ENCODE results near the gene TOX3.
A peak's percentile ranks its signal among the peaks of the same experiment; 100 is the strongest.

TOX3 gene

GRCh38 chr16:52577130-52577706 is 30.3 kb upstream of the TOX3 start:
- H3K9me3 ChIP-seq (ENCODE audit: control insufficient read depth in 1 of 2, low read length in 2 of 2) = no peaks in the 10 kb centered on the region
- H3K27me3 ChIP-seq (ENCODE audit: low read depth, low read length) = no peaks in the 10 kb centered on the region
- no peak overlapping the region for H3K27ac ChIP-seq (ENCODE audit: low read length)
- H3K4me1 ChIP-seq (ENCODE audit: control insufficient read depth in 1 of 2, insufficient read depth in 2 of 2, low read length in 2 of 2) = peaks cover 0 to 3% of the 10 kb centered on the region in 2 donors
- H3K36me3 ChIP-seq (ENCODE audit: control insufficient read depth in 1 of 2, insufficient read depth in 2 of 2, low read length in 2 of 2) = no peaks in the 10 kb centered on the region
- no peak overlapping the region for H3K4me3 ChIP-seq (ENCODE audit: low read depth in 1 of 2, low read length in 2 of 2)

- Histone ChIP-seq H3K27me3 (ENCODE audit: low read depth, low read length) (no peaks in the 10 kb centered on the region), H3K9me3 (ENCODE audit: control insufficient read depth in 1 of 2, low read length in 2 of 2) (no peaks in the 10 kb centered on the region), H3K27ac (ENCODE audit: low read length) (peak overlapping the region; percentile 56), H3K36me3 (ENCODE audit: control insufficient read depth in 1 of 2, insufficient read depth in 2 of 2, low read length in 2 of 2) (no peaks in the 10 kb centered on the region), H3K4me3 (ENCODE audit: low read depth in 1 of 2, low read length in 2 of 2) (no peak overlapping the region), H3K4me1 (ENCODE audit: control insufficient read depth in 1 of 2, insufficient read depth in 2 of 2, low read length in 2 of 2) (peaks cover 0 to 3% of the 10 kb centered on the region in 2 donors)
Observed at GRCh38 chr16:52573365-52574299, 26.7 kb upstream of the TOX3 start.

GRCh38 chr16:52572656-52573055 is 25.7 kb upstream of the TOX3 start:
- H3K4me1 ChIP-seq (ENCODE audit: control insufficient read depth in 1 of 2, insufficient read depth in 2 of 2, low read length in 2 of 2) = no peaks in the 10 kb centered on the region
- H3K4me3 ChIP-seq (ENCODE audit: low read depth in 1 of 2, low read length in 2 of 2) = no peak overlapping the region
- no peaks in the 10 kb centered on the region for H3K27me3 ChIP-seq (ENCODE audit: low read depth, low read length)
- H3K27ac ChIP-seq (ENCODE audit: low read length) = no peak overlapping the region
- H3K36me3 ChIP-seq (ENCODE audit: control insufficient read depth in 1 of 2, insufficient read depth in 2 of 2, low read length in 2 of 2) = no peaks in the 10 kb centered on the region
- H3K9me3 ChIP-seq (ENCODE audit: control insufficient read depth in 1 of 2, low read length in 2 of 2) = no peaks in the 10 kb centered on the region

- H3K27me3 ChIP-seq (ENCODE audit: low read depth, low read length) = no peaks in the 10 kb centered on the region
- no peaks in the 10 kb centered on the region for H3K36me3 ChIP-seq (ENCODE audit: control insufficient read depth in 1 of 2, insufficient read depth in 2 of 2, low read length in 2 of 2)
- no peak overlapping the region for H3K27ac ChIP-seq (ENCODE audit: low read length)
- H3K4me3 ChIP-seq (ENCODE audit: low read depth in 1 of 2, low read length in 2 of 2) = no peak overlapping the region
- H3K4me1 ChIP-seq (ENCODE audit: control insufficient read depth in 1 of 2, insufficient read depth in 2 of 2, low read length in 2 of 2) = no peaks in the 10 kb centered on the region
- no peaks in the 10 kb centered on the region for H3K9me3 ChIP-seq (ENCODE audit: control insufficient read depth in 1 of 2, low read length in 2 of 2)
Observed at GRCh38 chr16:52570495-52571091, 23.6 kb upstream of the TOX3 start.

- Histone ChIP-seq H3K4me3 (ENCODE audit: low read depth in 1 of 2, low read length in 2 of 2) (no peak overlapping the region), H3K9me3 (ENCODE audit: control insufficient read depth in 1 of 2, low read length in 2 of 2) (no peaks in the 10 kb centered on the region)
Observed at GRCh38 chr16:52569701-52570100, 22.8 kb upstream of the TOX3 start.

GRCh38 chr16:52568983-52569690 is 22.2 kb upstream of the TOX3 start:
- H3K27ac ChIP-seq (ENCODE audit: low read length) = no peak overlapping the region
- H3K27me3 ChIP-seq (ENCODE audit: low read depth, low read length) = no peaks in the 10 kb centered on the region
- H3K4me1 ChIP-seq (ENCODE audit: control insufficient read depth in 1 of 2, insufficient read depth in 2 of 2, low read length in 2 of 2) = no peaks in the 10 kb centered on the region
- H3K4me3 ChIP-seq (ENCODE audit: low read depth in 1 of 2, low read length in 2 of 2) = no peak overlapping the region
- H3K36me3 ChIP-seq (ENCODE audit: control insufficient read depth in 1 of 2, insufficient read depth in 2 of 2, low read length in 2 of 2) = no peaks in the 10 kb centered on the region
- no peaks in the 10 kb centered on the region for H3K9me3 ChIP-seq (ENCODE audit: control insufficient read depth in 1 of 2, low read length in 2 of 2)

More at GRCh38 chr16:52569701-52570100, 22.8 kb upstream of the TOX3 start:
- Histone ChIP-seq H3K27me3 (ENCODE audit: low read depth, low read length) (no peaks in the 10 kb centered on the region), H3K27ac (ENCODE audit: low read length) (no peak overlapping the region), H3K36me3 (ENCODE audit: control insufficient read depth in 1 of 2, insufficient read depth in 2 of 2, low read length in 2 of 2) (no peaks in the 10 kb centered on the region), H3K4me1 (ENCODE audit: control insufficient read depth in 1 of 2, insufficient read depth in 2 of 2, low read length in 2 of 2) (no peaks in the 10 kb centered on the region)

GRCh38 chr16:52568495-52568894 is 21.6 kb upstream of the TOX3 start:
- Histone ChIP-seq H3K27me3 (ENCODE audit: low read depth, low read length) (no peaks in the 10 kb centered on the region), H3K4me3 (ENCODE audit: low read depth in 1 of 2, low read length in 2 of 2) (no peak overlapping the region), H3K27ac (ENCODE audit: low read length) (no peak overlapping the region), H3K4me1 (ENCODE audit: control insufficient read depth in 1 of 2, insufficient read depth in 2 of 2, low read length in 2 of 2) (no peaks in the 10 kb centered on the region), H3K9me3 (ENCODE audit: control insufficient read depth in 1 of 2, low read length in 2 of 2) (no peaks in the 10 kb centered on the region), H3K36me3 (ENCODE audit: control insufficient read depth in 1 of 2, insufficient read depth in 2 of 2, low read length in 2 of 2) (no peaks in the 10 kb centered on the region)

- Histone ChIP-seq H3K4me3 (ENCODE audit: low read depth in 1 of 2, low read length in 2 of 2) (no peak overlapping the region), H3K36me3 (ENCODE audit: control insufficient read depth in 1 of 2, insufficient read depth in 2 of 2, low read length in 2 of 2) (no peaks in the 10 kb centered on the region), H3K27ac (ENCODE audit: low read length) (no peak overlapping the region), H3K4me1 (ENCODE audit: control insufficient read depth in 1 of 2, insufficient read depth in 2 of 2, low read length in 2 of 2) (no peaks in the 10 kb centered on the region), H3K9me3 (ENCODE audit: control insufficient read depth in 1 of 2, low read length in 2 of 2) (no peaks in the 10 kb centered on the region), H3K27me3 (ENCODE audit: low read depth, low read length) (no peaks in the 10 kb centered on the region)
Observed at GRCh38 chr16:52567193-52567592, 20.2 kb upstream of the TOX3 start.

GRCh38 chr16:52563767-52564611 is 17.0 kb upstream of the TOX3 start:
- Histone ChIP-seq H3K9me3 (ENCODE audit: control insufficient read depth in 1 of 2, low read length in 2 of 2) (no peaks in the 10 kb centered on the region), H3K4me3 (ENCODE audit: low read depth in 1 of 2, low read length in 2 of 2) (no peak overlapping the region), H3K4me1 (ENCODE audit: control insufficient read depth in 1 of 2, insufficient read depth in 2 of 2, low read length in 2 of 2) (no peaks in the 10 kb centered on the region), H3K36me3 (ENCODE audit: control insufficient read depth in 1 of 2, insufficient read depth in 2 of 2, low read length in 2 of 2) (no peaks in the 10 kb centered on the region), H3K27ac (ENCODE audit: low read length) (no peak overlapping the region), H3K27me3 (ENCODE audit: low read depth, low read length) (no peaks in the 10 kb centered on the region)

GRCh38 chr16:52562770-52563169 is 15.8 kb upstream of the TOX3 start:
- Histone ChIP-seq H3K4me3 (ENCODE audit: low read depth in 1 of 2, low read length in 2 of 2) (no peak overlapping the region), H3K36me3 (ENCODE audit: control insufficient read depth in 1 of 2, insufficient read depth in 2 of 2, low read length in 2 of 2) (no peaks in the 10 kb centered on the region), H3K9me3 (ENCODE audit: control insufficient read depth in 1 of 2, low read length in 2 of 2) (no peaks in the 10 kb centered on the region), H3K4me1 (ENCODE audit: control insufficient read depth in 1 of 2, insufficient read depth in 2 of 2, low read length in 2 of 2) (no peaks in the 10 kb centered on the region), H3K27me3 (ENCODE audit: low read depth, low read length) (no peaks in the 10 kb centered on the region), H3K27ac (ENCODE audit: low read length) (peak overlapping the region; percentile 19)

All from muscle layer of duodenum (tissue), 2 donors.